NB4 (cell line): ENCODE results near the gene RADIL.

Experiments
- CTCF ChIP-seq: IDR thresholded peaks from one replicate; pipeline ENCODE4 v1.5.1; 2012; ENCODE audit warnings: low read depth, low read length
- MAX ChIP-seq: IDR thresholded peaks from 2 replicates; pipeline ENCODE4 v1.6.1; 2011; ENCODE audit warnings: low read depth, low read length
- MYC ChIP-seq: IDR thresholded peaks from 2 replicates; pipeline ENCODE4 v1.6.1; 2011; ENCODE audit warnings: low read depth, low read length
- POLR2A ChIP-seq: IDR thresholded peaks from 2 replicates; pipeline ENCODE4 v1.6.1; 2011; ENCODE audit warnings: mild to moderate bottlenecking; ENCODE audit not compliant: insufficient read length; ENCODE audit errors: extremely low read depth

GRCh38 chr7:4866528-4867496, 16.7 kb downstream of the RADIL start:
- TF ChIP-seq CTCF (no peak), POLR2A (no peak), MAX (no peak), MYC (no peak)
